Endothelial cell of umbilical vein (primary cell): ENCODE data around the gene EFNB3. TPM values are rescaled to one million over a fixed set of nuclear protein-coding genes. Genes with fewer than 3 reads are reported as not detected.

ENCODE experiments used
- BruUV-seq: library from RNA; stranded (reverse); fragments of 400-500 nt; replicated peaks from 2 replicates; lab custom pipeline; 2021; lab: Mats Ljungman, UMichigan
- CTCF ChIA-PET: fragments of 300-600, 350-600 bp; sonication (Branson Sonifier 250); formaldehyde crosslinking; loops from one replicate; lab custom pipeline; 2021; ENCODE audit warnings: antibody characterized with exemption, inconsistent platforms; lab: Charles Lee
- POLR2A ChIA-PET: fragments of 300-600, 350-600 bp; sonication (Branson Sonifier 250); formaldehyde crosslinking; loops from one replicate; lab custom pipeline; 2021; ENCODE audit warnings: antibody characterized with exemption, inconsistent platforms; lab: Charles Lee
- DNase-seq: peaks from one replicate; pipeline ENCODE4 v3.0.0-alpha.2; 2011; ENCODE audit warnings: low read depth, low spot score
- FAIRE-seq: peaks from 2 replicates; lab custom pipeline; 2011; peaks lifted over from hg19 to GRCh38; lab: Jason Lieb, UNC
- H2AFZ ChIP-seq: 2 replicates; pipeline ENCODE4 v1.6.0; 2012; ENCODE audit warnings: low read depth, low read length, control low read depth, inconsistent platforms
- H3K27ac ChIP-seq: 2 replicates; pipeline ENCODE4 v1.5.1; 2011; ENCODE audit warnings: low read depth, mild to moderate bottlenecking, control low read depth, low read length, moderate library complexity; ENCODE audit not compliant: insufficient read depth
- H3K27me3 ChIP-seq, 2 experiments: 2 replicates each; pipeline versions ENCODE4 v1.6.0 to v1.6.1; 2011; ENCODE audit warnings: low read length in 2 of 2, mixed read lengths in 1 of 2; ENCODE audit not compliant: control insufficient read depth in 2 of 2, insufficient read depth in 2 of 2
- H3K36me3 ChIP-seq, 2 experiments: 2 replicates in 1 of 2; 3 replicates in 1 of 2; pipeline ENCODE4 v1.5.1; 2011; ENCODE audit warnings: low read length in 2 of 2, mild to moderate bottlenecking in 1 of 2, moderate library complexity in 1 of 2; ENCODE audit not compliant: control insufficient read depth in 2 of 2, insufficient read depth in 2 of 2; ENCODE audit errors: extremely low read depth in 1 of 2
- H3K4me1 ChIP-seq: 3 replicates; pipeline ENCODE4 v1.5.1; 2011; ENCODE audit warnings: mild to moderate bottlenecking, low read length; ENCODE audit not compliant: control insufficient read depth, insufficient read depth; ENCODE audit errors: extremely low read depth
- H3K4me2 ChIP-seq: 2 replicates; pipeline ENCODE4 v1.6.1; 2011; ENCODE audit warnings: low read length, control low read depth, mixed read lengths; ENCODE audit not compliant: insufficient read depth
- H3K4me3 ChIP-seq, 3 experiments: fragments of 200-600 bp in 1 of 3; sonication (generic), shearing (Covaris generic) in 1 of 3; replicated peaks in 1 of 3; 2 replicates each; pipeline ENCODE4 v1.5.1; 2011 to 2016; ENCODE audit warnings: control low read depth in 3 of 3, low read length in 3 of 3, mild to moderate bottlenecking in 2 of 3, inconsistent platforms in 1 of 3, low read depth in 1 of 3, moderate library complexity in 1 of 3; ENCODE audit not compliant: insufficient read depth in 1 of 3
- H3K79me2 ChIP-seq: 2 replicates; pipeline ENCODE4 v1.6.0; 2012; ENCODE audit warnings: low read length, inconsistent platforms; ENCODE audit not compliant: control insufficient read depth, insufficient read depth
- H3K9ac ChIP-seq: replicated peaks from 2 replicates; pipeline ENCODE3; 2011; ENCODE audit warnings: low read length, control low read depth; ENCODE audit not compliant: insufficient read depth; ENCODE audit errors: extremely low read depth
- H3K9me1 ChIP-seq: replicated peaks from 3 replicates; pipeline ENCODE4 v1.6.0; 2011; ENCODE audit warnings: mild to moderate bottlenecking, low read length; ENCODE audit not compliant: control insufficient read depth, insufficient read depth; ENCODE audit errors: extremely low read depth
- H3K9me3 ChIP-seq: replicated peaks from 2 replicates; pipeline ENCODE4 v1.5.1; 2012; ENCODE audit warnings: low read length, inconsistent platforms; ENCODE audit not compliant: control insufficient read depth, insufficient read depth
- H4K20me1 ChIP-seq: replicated peaks from 2 replicates; pipeline ENCODE3; 2011; ENCODE audit warnings: mild to moderate bottlenecking, low read length; ENCODE audit not compliant: control insufficient read depth, insufficient read depth; ENCODE audit errors: extremely low read depth
- EZH2 ChIP-seq: IDR thresholded peaks from 2 replicates; pipeline ENCODE4 v1.6.1; 2012; ENCODE audit warnings: borderline replicate concordance, low read depth, mild to moderate bottlenecking, moderate library complexity, low read length, inconsistent platforms; ENCODE audit not compliant: severe bottlenecking
- FOS ChIP-seq: IDR thresholded peaks from 2 replicates; pipeline ENCODE4 v1.6.1; 2011; ENCODE audit warnings: mild to moderate bottlenecking, low read length, moderate library complexity, borderline replicate concordance; ENCODE audit not compliant: insufficient read depth
- GATA2 ChIP-seq: IDR thresholded peaks from 2 replicates; pipeline ENCODE4 v1.7.0; 2011; ENCODE audit warnings: low read depth, mild to moderate bottlenecking, moderate library complexity, mixed read lengths, low read length; ENCODE audit not compliant: insufficient read length, insufficient read depth
- JUN ChIP-seq: IDR thresholded peaks from 2 replicates; pipeline ENCODE4 v1.6.1; 2011; ENCODE audit warnings: borderline replicate concordance, low read depth; ENCODE audit not compliant: insufficient read length, insufficient read depth
- MYC ChIP-seq: IDR thresholded peaks from one replicate; pipeline ENCODE4 v1.6.1; 2011; ENCODE audit warnings: mild to moderate bottlenecking, low read depth, low read length
- POLR2A ChIP-seq: IDR thresholded peaks from 2 replicates; pipeline ENCODE4 v1.6.1; 2012; ENCODE audit warnings: low read depth, mild to moderate bottlenecking, control low read depth, low read length
- POLR2AphosphoS5 ChIP-seq: IDR thresholded peaks from 2 replicates; pipeline ENCODE4 v1.6.1; 2012; ENCODE audit warnings: low read depth, mild to moderate bottlenecking, control low read depth, low read length, moderate library complexity; ENCODE audit not compliant: insufficient read depth
- dilution Hi-C: fragments of 300-500 bp; cut with MboI; formaldehyde crosslinking; loops from one replicate; pipeline ENCODE4 v1.15.0; 2019; ENCODE audit warnings: low sequenced_read_pairs; ENCODE audit not compliant: extremely low pct_ligation_motif_present
- intact Hi-C: fragments of 100-400 bp; cut with micrococcal nuclease; formaldehyde crosslinking; loops from one replicate; pipeline ENCODE4 v1.10.0; 2022
- polyA plus RNA-seq, 4 experiments: library from polyadenylated mRNA; depleted of rRNA in 3 of 4; stranded (reverse) in 3 of 4; unstranded in 1 of 4; fragments of >200 nt; gene quantifications; 2 replicates each; pipeline versions ENCODE4 v1.2.1 to v1.2.3, GENCODE V29; 2011 to 2012; ENCODE audit warnings: missing spikeins in 1 of 4
- total RNA-seq: library from RNA; stranded (reverse); gene quantifications from 2 replicates; pipeline ENCODE4 v1.2.3, GENCODE V29; 2021
- TF ChIP-seq, protein P1 (sequence below), 2 donors: IDR thresholded peaks; 1 replicate in 1 of 2; 2 replicates in 1 of 2; pipeline ENCODE4 v1.5.1; 2011; ENCODE audit warnings: low read length in 2 of 2, mild to moderate bottlenecking in 2 of 2, moderate library complexity in 2 of 2, control low read depth in 1 of 2, inconsistent platforms in 1 of 2, low read depth in 1 of 2; ENCODE audit not compliant: insufficient read depth in 1 of 2; ENCODE audit errors: extremely low read depth in 1 of 2

Gene EFNB3
- total and polyA plus RNA-seq, 2 donors (not counting 3 experiments of a cell fraction or from before 2014, with no cell fraction given) = 1.1 to 2.9 TPM

DNA sequence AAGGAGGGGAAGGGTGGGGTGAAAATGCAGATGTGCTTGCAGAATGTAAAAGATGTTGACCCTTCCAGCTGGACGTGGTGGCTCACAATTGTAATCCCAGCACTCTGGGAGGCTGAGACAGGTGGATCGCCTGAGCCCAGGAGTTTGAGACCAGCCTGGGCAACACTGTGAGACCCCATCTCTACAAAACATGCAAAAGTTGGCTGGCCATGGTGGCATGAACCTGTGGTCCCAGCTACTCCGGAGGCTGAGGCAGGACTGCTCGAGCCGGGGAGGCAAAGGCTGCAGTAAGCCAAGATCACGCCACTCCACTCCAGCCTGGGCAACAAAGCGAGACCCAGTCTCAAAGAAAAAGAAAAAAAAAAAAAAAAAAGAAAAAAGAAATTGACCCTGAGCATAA lies 36.5 kb upstream of the EFNB3 start:
- BruUV-seq = TSS peak; percentile 75
- H2AFZ ChIP-seq = no peak overlapping the region
- no peaks in the 10 kb centered on the region for H3K9me3 ChIP-seq
- DNase-seq = no peak
- dilution Hi-C loops (no loop called here), intact Hi-C loops (no loop called here)
- H3K79me2 ChIP-seq = no peaks in the 10 kb centered on the region
- H3K9me1 ChIP-seq = no peaks in the 10 kb centered on the region
- no peak overlapping the region for H3K9ac ChIP-seq
- ChIA-PET CTCF (interaction anchor here (1.5 kb wide), 1 partner anchor 321 kb away, joined by 4 read pairs; no protein-coding TSS in a partner anchor), POLR2A (no interaction called here)
- TF ChIP-seq, protein P1, sequence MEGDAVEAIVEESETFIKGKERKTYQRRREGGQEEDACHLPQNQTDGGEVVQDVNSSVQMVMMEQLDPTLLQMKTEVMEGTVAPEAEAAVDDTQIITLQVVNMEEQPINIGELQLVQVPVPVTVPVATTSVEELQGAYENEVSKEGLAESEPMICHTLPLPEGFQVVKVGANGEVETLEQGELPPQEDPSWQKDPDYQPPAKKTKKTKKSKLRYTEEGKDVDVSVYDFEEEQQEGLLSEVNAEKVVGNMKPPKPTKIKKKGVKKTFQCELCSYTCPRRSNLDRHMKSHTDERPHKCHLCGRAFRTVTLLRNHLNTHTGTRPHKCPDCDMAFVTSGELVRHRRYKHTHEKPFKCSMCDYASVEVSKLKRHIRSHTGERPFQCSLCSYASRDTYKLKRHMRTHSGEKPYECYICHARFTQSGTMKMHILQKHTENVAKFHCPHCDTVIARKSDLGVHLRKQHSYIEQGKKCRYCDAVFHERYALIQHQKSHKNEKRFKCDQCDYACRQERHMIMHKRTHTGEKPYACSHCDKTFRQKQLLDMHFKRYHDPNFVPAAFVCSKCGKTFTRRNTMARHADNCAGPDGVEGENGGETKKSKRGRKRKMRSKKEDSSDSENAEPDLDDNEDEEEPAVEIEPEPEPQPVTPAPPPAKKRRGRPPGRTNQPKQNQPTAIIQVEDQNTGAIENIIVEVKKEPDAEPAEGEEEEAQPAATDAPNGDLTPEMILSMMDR (IDR thresholded peaks at IDR 0.05; ENCODE audit: extremely low read depth in 1 of 2, insufficient read depth in 1 of 2, low read depth in 1 of 2, low read length in 2 of 2) = no peak
- TF ChIP-seq FOS (no peak), JUN (no peak), POLR2AphosphoS5 (no peak), MYC (no peak), GATA2 (no peak), POLR2A (no peak), EZH2 (no peak)
- no peak overlapping the region for H3K4me3 ChIP-seq
- peaks cover 4% of the 10 kb centered on the region for H3K4me1 ChIP-seq
- no peak overlapping the region for H3K27ac ChIP-seq
- no peak for FAIRE-seq
- no peaks in the 10 kb centered on the region for H4K20me1 ChIP-seq
- H3K27me3 ChIP-seq = no peaks in the 10 kb centered on the region
- peaks cover 13 to 32% of the 10 kb centered on the region in 2 experiments for H3K36me3 ChIP-seq
- H3K4me2 ChIP-seq = no peak overlapping the region
